SK-N-SH (cell line): ENCODE data around the gene ERAP2. TPM values are rescaled to one million over a fixed set of nuclear protein-coding genes. Genes with fewer than 3 reads are reported as not detected.
"Not testable (repeated sequence)": the region's sequence is repeated elsewhere in the genome, so short reads cannot be mapped to it uniquely, and the experiment has no call there.

Source experiments
- CTCF ChIA-PET: fragments of 300-600, 350-600 bp; formaldehyde crosslinking; extraction: SDS; loops from one replicate; lab custom pipeline; 2021; lab: Yijun Ruan, JAX
- POLR2A ChIA-PET: fragments of 350-600 bp; sonication (Branson Sonifier 250); formaldehyde crosslinking; extraction: SDS; loops from one replicate; lab custom pipeline; 2020; ENCODE audit warnings: antibody characterized with exemption, inconsistent platforms; lab: Yijun Ruan, JAX
- DNase-seq: peaks from one replicate; pipeline ENCODE4 v3.0.0; 2012
- H2AFZ ChIP-seq: fragments of 200-600 bp; sonication (generic); 2 replicates; pipeline ENCODE4 v1.8.1; 2016; ENCODE audit warnings: antibody characterized with exemption, mild to moderate bottlenecking, low read depth
- H3F3A ChIP-seq: fragments of 200-600 bp; sonication (generic); replicated peaks from 2 replicates; pipeline ENCODE3; 2016; ENCODE audit warnings: antibody characterized with exemption, mild to moderate bottlenecking; ENCODE audit not compliant: insufficient read depth
- H3K27ac ChIP-seq, 2 experiments: fragments of 200-500 bp in 1 of 2; fragments of 200-600 bp in 1 of 2; sonication (Bioruptor generic) in 1 of 2; sonication (generic), shearing (Covaris generic) in 1 of 2; 2 replicates each; pipeline versions ENCODE4 v1.5.1 to v1.6.1; 2014 to 2016; ENCODE audit warnings: low read depth in 2 of 2, inconsistent platforms in 1 of 2, low read length in 1 of 2, mild to moderate bottlenecking in 1 of 2, mixed read lengths in 1 of 2
- H3K27me3 ChIP-seq: fragments of 200-600 bp; sonication (generic), shearing (Covaris generic); 2 replicates; pipeline ENCODE4 v1.6.1; 2016; ENCODE audit warnings: mixed run types; ENCODE audit not compliant: insufficient read depth
- H3K36me3 ChIP-seq, 2 experiments: fragments of 200-500 bp in 1 of 2; fragments of 200-600 bp in 1 of 2; sonication (Bioruptor generic) in 1 of 2; sonication (generic) in 1 of 2; replicated peaks in 1 of 2; 2 replicates each; pipeline versions ENCODE3 to v1.5.1; 2014 to 2016; ENCODE audit warnings: low read length in 1 of 2, mild to moderate bottlenecking in 1 of 2; ENCODE audit not compliant: insufficient read depth in 2 of 2, control insufficient read depth in 1 of 2
- H3K4me1 ChIP-seq, 2 experiments: fragments of 200-500 bp in 1 of 2; fragments of 200-600 bp in 1 of 2; sonication (Bioruptor generic) in 1 of 2; sonication (generic), shearing (Covaris generic) in 1 of 2; 2 replicates each; pipeline versions ENCODE4 v1.5.1 to v1.6.1; 2014 to 2016; ENCODE audit warnings: low read depth in 1 of 2, low read length in 1 of 2, mixed run types in 1 of 2; ENCODE audit not compliant: insufficient read depth in 2 of 2, control insufficient read depth in 1 of 2
- H3K4me2 ChIP-seq: fragments of 200-600 bp; sonication (generic), shearing (Covaris generic); 2 replicates; pipeline ENCODE4 v1.6.1; 2017; ENCODE audit warnings: mixed run types
- H3K4me3 ChIP-seq, 2 experiments: fragments of 200-500 bp in 1 of 2; fragments of 200-600 bp in 1 of 2; sonication (Bioruptor generic) in 1 of 2; sonication (generic), shearing (Covaris generic) in 1 of 2; 2 replicates each; pipeline versions ENCODE4 v1.5.1 to v1.8.1; 2014 to 2016; ENCODE audit warnings: low read depth in 2 of 2, inconsistent platforms in 1 of 2, low read length in 1 of 2, mild to moderate bottlenecking in 1 of 2, mixed read lengths in 1 of 2, moderate library complexity in 1 of 2
- H3K79me2 ChIP-seq: fragments of 200-600 bp; sonication (generic); 2 replicates; pipeline ENCODE4 v1.8.1; 2017; ENCODE audit warnings: mild to moderate bottlenecking; ENCODE audit not compliant: insufficient read depth
- H3K9ac ChIP-seq: fragments of 200-600 bp; sonication (generic); 2 replicates; pipeline ENCODE4 v1.6.1; 2017; ENCODE audit warnings: mixed run types
- H3K9me2 ChIP-seq: fragments of 200-600 bp; sonication (generic); 2 replicates; pipeline ENCODE4 v1.6.1; 2017; ENCODE audit warnings: mixed run types
- H3K9me3 ChIP-seq: fragments of 200-600 bp; sonication (generic); 2 replicates; pipeline ENCODE4 v1.6.1; 2017; ENCODE audit warnings: mixed run types, mild to moderate bottlenecking, moderate library complexity
- H4K20me1 ChIP-seq: fragments of 200-600 bp; sonication (generic); 2 replicates; pipeline ENCODE4 v1.6.1; 2017; ENCODE audit warnings: mild to moderate bottlenecking, mixed run types; ENCODE audit not compliant: insufficient read depth
- EZH2phosphoT487 ChIP-seq: fragments of 200-600 bp; sonication (generic); IDR thresholded peaks from 2 replicates; pipeline ENCODE4 v1.6.1; 2017; ENCODE audit warnings: low read depth, mixed run types, mild to moderate bottlenecking, antibody characterized with exemption, moderate library complexity, borderline replicate concordance
- GATA2 ChIP-seq: sonication (generic); formaldehyde crosslinking; IDR thresholded peaks from 2 replicates; pipeline ENCODE4 v1.5.0; 2020; ENCODE audit warnings: mild to moderate bottlenecking, missing genetic modification reagents
- MAX ChIP-seq: IDR thresholded peaks from 2 replicates; pipeline ENCODE4 v1.4.0; 2012; ENCODE audit warnings: low read depth
- POLR2AphosphoS5 ChIP-seq: IDR thresholded peaks from 2 replicates; pipeline ENCODE4 v1.6.1; 2012; ENCODE audit warnings: low read depth, low read length
- RAD21 ChIP-seq: IDR thresholded peaks from 2 replicates; pipeline ENCODE4 v1.6.1; 2012; ENCODE audit warnings: mild to moderate bottlenecking, low read length
- REST ChIP-seq: IDR thresholded peaks from 2 replicates; pipeline ENCODE4 v1.6.1; 2012; ENCODE audit warnings: mild to moderate bottlenecking, low read depth, low read length, moderate library complexity
- TAF1 ChIP-seq: IDR thresholded peaks from 2 replicates; pipeline ENCODE4 v1.6.1; 2012; ENCODE audit warnings: low read depth, mild to moderate bottlenecking, low read length, moderate library complexity, borderline replicate concordance
- TEAD4 ChIP-seq: IDR thresholded peaks from 2 replicates; pipeline ENCODE4 v1.4.0; 2012; ENCODE audit warnings: mild to moderate bottlenecking, borderline replicate concordance; ENCODE audit not compliant: insufficient read depth
- YY1 ChIP-seq: IDR thresholded peaks from 2 replicates; pipeline ENCODE4 v1.4.0; 2012; ENCODE audit warnings: low read depth, mild to moderate bottlenecking
- WGBS: methylation state at CpG from one replicate; pipeline ENCODE4 v1.1.6; 2017; ENCODE audit warnings: low lambda C conversion rate; 5-methylcytosine and 5-hydroxymethylcytosine counted together
- polyA plus RNA-seq, 3 experiments: library from polyadenylated mRNA; depleted of rRNA; stranded (reverse); fragments of >200 nt; gene quantifications; 2 replicates each; pipeline ENCODE4 v1.2.3, GENCODE V29; 2012

ERAP2 gene
- polyA plus RNA-seq, 1 of the 3 experiments (the other 2 are of a cell fraction): 13.2 TPM

- TF ChIP-seq REST: no peak
- TF ChIP-seq MAX: no peak
- no peak for TF ChIP-seq RAD21
- no peak for TF ChIP-seq GATA2 (CRISPR knock-in tag)
These were observed 39.0 kb upstream of the ERAP2 start (continued) for GRCh38 chr5:96837303-96837702.

- H3K9me3 ChIP-seq: no peaks in the 10 kb centered on the region
- no peak for TF ChIP-seq POLR2AphosphoS5
- TF ChIP-seq RAD21: no peak
- TF ChIP-seq, all 33 proteins: peak for 0
- Histone ChIP-seq H3K9me2 (no peaks in the 10 kb centered on the region), H2AFZ (no peak overlapping the region), H3K27ac (no peak overlapping the region), H3F3A (peaks cover 3% of the 10 kb centered on the region), H4K20me1 (no peaks in the 10 kb centered on the region), H3K4me1 (no peaks in the 10 kb centered on the region), H3K9ac (no peak overlapping the region), H3K36me3 (no peaks in the 10 kb centered on the region), H3K4me2 (no peak overlapping the region), H3K4me3 (no peak overlapping the region), H3K79me2 (no peaks in the 10 kb centered on the region), H3K27me3 (no peaks in the 10 kb centered on the region)
- ChIA-PET POLR2A (no interaction called here), CTCF (interaction anchor here (2.7 kb wide), 1 partner anchor 31 kb away, joined by 10 read pairs; no protein-coding TSS in a partner anchor)
- WGBS: 80% methylated on average over 2 of the region's 2 CpGs
- no peak for DNase-seq
These were observed 37.9 kb upstream of the ERAP2 start for GRCh38 chr5:96838201-96839070.

GRCh38 chr5:96839071-96839592 is 37.2 kb upstream of the ERAP2 start:
- TF ChIP-seq REST (no peak), TEAD4 (no peak), YY1 (no peak), EZH2phosphoT487 (no peak), TAF1 (no peak)
- TF ChIP-seq, all 33 proteins: peak for 0
- Histone ChIP-seq H3K36me3 (no peaks in the 10 kb centered on the region), H3K9me3 (no peaks in the 10 kb centered on the region), H3K9ac (no peak overlapping the region), H2AFZ (no peak overlapping the region), H3K4me3 (no peak overlapping the region), H3K4me2 (no peak overlapping the region), H4K20me1 (no peaks in the 10 kb centered on the region), H3K27ac (no peak overlapping the region), H3K27me3 (no peaks in the 10 kb centered on the region), H3K79me2 (no peaks in the 10 kb centered on the region), H3F3A (peaks cover 3% of the 10 kb centered on the region), H3K9me2 (no peaks in the 10 kb centered on the region), H3K4me1 (no peaks in the 10 kb centered on the region; a peak in 1 of 4 replicates)
- WGBS: 87% methylated on average over 2 of the region's 2 CpGs
- DNase-seq: no peak
- ChIA-PET POLR2A (no interaction called here), CTCF (interaction anchor here (2.7 kb wide), 1 partner anchor 30 kb away, joined by 10 read pairs; no protein-coding TSS in a partner anchor)

GRCh38 chr5:96841931-96842330 is 34.4 kb upstream of the ERAP2 start:
- H3K4me1 ChIP-seq, H3K4me3 ChIP-seq, H3K9me2 ChIP-seq, H2AFZ ChIP-seq, DNase-seq, H3K36me3 ChIP-seq, H3K9me3 ChIP-seq, H3F3A ChIP-seq, H3K27ac ChIP-seq, H3K27me3 ChIP-seq, H3K79me2 ChIP-seq, CTCF ChIA-PET, H4K20me1 ChIP-seq, H3K4me2 ChIP-seq, H3K9ac ChIP-seq, POLR2A ChIA-PET: not testable (repeated sequence)
- 71% methylated on average over 6 of the region's 6 CpGs for WGBS
